Endometrial microvascular endothelial cells (primary cell): Measurements from ENCODE around the gene PLCD4. TPM values are rescaled to one million over a fixed set of nuclear protein-coding genes. Genes with fewer than 3 reads are reported as not detected.

Experiments used
- in situ Hi-C: cut with HindIII; loops from 2 replicates; pipeline ENCODE4 v1.10.0; 2017; ENCODE audit warnings: low sequenced_read_pairs, low pct_unique_long_range_greater_than_20kb; ENCODE audit errors: inconsistent ontology term
- total RNA-seq: library from RNA; depleted of rRNA; stranded (reverse); fragments of >200 nt; gene quantifications from one replicate; pipeline ENCODE4 v1.2.3, GENCODE V29; 2015; ENCODE audit errors: inconsistent ontology term

PLCD4 gene
- total RNA-seq = 2.0 TPM

DNA sequence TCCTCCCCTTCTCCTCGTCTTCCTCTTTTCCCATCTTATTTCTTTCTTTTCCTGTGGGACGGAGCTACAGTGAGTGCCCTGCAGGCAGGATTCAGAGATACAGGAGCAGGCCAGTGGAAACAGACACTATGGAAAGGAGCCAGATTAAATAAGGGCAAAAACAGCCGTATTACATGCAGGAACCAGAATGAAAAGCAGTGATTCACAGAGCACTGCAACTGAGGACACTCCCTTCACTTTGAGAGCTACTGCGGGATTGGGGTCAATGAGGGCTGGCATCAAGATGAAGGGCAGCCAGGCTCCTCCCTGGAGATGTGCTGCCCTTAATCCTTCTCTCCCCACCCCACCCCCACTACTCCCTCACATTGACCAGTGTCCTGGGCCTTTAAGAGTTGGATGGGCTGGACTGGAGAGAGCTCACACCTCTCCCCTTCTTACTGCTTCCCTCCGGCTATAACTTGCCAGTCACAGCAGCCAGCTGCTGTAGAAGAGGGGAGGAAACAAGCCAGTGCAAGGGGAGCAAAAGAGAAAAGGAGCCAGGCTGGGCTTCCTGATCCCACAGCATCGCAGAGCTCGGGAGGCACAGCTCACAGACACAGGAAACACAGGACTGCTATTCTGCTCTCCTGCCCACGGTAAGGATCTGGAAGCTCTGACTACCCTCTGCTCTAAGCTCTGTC, at the start of gene PLCD4:
PLCD4 (plus strand) TSS at position 464 of the 680 bp plus-strand sequence. CDS start 7,841 bp downstream, outside the sequence.
- in situ Hi-C loops = no loop called here

DNA sequence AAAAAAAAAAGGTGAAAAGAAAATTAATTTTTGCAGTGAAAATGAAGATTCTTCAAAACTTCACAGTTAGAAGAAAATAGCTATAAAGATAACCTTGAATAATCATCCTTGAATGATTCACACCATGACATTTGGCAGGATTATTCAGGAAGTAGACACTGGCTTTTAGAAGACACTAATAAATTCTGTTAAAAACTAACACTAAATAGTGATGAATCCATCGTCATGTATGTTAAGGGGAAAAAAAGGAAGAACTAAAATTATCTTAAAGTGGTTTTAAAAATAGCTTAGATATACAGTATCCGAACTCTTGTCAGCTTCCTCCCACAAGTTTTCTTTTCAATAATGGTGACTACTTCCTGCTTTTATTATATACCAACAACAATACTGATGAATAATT, 49.8 kb upstream of the PLCD4 start:
- in situ Hi-C loops = no loop called here

DNA sequence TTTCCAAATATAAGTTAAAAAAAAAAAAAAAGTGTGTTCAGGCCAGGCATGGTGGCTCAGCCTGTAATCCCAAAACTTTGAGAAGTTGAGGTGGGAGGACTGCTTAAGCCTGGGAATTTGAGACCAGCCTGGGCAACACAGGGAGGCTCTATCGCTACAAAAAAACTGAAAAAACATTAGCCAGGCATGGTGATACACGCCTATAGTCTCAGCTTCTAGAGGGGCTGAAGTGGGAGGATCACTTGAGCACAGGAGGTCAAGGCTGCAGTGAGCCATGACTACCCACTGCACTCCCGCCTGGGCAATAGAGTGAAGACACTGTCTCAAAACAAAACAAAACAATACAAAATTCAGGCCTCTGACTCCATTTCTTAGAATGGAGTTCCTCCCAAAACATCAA, 48.7 kb upstream of the PLCD4 start:
- in situ Hi-C loops = no loop called here

DNA sequence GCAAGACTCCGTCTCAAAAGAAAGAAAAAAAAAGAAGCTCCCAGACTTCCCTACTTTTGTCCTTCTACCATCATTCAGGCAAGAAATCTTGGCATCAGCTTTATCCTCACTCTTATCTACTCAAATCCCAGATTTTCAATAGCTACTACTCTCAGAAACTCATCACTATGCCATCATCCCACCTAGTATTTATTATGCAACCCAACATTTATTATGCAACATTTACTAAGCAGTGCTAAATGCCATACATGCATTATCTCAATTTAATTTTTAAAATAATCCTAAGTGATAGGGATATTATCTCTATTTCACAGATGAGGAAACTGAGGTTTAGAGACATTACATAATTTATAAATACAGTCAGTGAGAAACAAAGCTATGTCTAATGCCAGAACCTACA, 43.6 kb upstream of the PLCD4 start:
- in situ Hi-C loops = loop anchor here (10.0 kb wide), 1 partner anchor 269 kb away; the partner anchor contains the start of gene TMBIM1

DNA sequence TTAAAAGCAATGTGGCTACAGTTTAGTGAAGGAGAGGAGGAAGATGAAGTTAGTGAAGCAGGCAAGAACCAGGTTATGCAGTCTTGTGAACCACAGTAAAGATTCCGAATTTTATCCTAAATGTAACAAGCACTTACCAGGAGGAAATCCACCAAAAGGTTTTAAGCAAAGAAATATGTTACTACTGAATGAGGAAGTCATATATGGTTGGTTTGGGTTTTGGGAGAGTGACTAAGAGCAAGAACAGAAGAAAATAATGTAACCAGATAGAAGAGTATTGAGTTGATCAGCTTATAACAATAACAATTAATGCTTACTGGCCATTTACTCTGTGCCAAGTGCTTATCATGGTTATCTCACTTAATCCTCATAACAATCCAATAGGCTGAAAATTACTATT, 41.4 kb upstream of the PLCD4 start:
- in situ Hi-C loops = loop anchor here (10.0 kb wide), 1 partner anchor 271 kb away; the partner anchor contains the start of gene TMBIM1

DNA sequence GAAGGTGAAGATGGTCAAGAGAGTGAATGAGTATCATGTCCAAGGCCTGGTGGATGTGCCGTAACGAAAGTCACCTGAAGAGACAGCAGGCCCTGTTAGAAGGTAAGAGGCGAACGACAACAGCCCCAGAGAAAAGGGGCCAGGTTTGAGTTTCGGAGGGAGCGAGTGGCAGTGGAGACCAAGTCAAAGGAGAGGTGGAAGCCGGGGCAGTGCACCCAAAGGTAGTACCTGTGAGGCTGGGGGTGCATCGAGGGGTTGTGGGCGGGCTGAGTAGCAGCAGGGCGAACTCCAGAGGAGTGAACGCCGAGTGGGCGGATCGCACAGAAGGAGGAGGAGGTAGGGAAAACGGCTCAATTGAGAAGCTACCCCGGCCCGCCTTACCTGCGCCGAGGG, 39.9 kb upstream of the PLCD4 start:
- in situ Hi-C loops = loop anchor here (10.0 kb wide), 1 partner anchor 273 kb away; the partner anchor contains the start of gene TMBIM1

DNA sequence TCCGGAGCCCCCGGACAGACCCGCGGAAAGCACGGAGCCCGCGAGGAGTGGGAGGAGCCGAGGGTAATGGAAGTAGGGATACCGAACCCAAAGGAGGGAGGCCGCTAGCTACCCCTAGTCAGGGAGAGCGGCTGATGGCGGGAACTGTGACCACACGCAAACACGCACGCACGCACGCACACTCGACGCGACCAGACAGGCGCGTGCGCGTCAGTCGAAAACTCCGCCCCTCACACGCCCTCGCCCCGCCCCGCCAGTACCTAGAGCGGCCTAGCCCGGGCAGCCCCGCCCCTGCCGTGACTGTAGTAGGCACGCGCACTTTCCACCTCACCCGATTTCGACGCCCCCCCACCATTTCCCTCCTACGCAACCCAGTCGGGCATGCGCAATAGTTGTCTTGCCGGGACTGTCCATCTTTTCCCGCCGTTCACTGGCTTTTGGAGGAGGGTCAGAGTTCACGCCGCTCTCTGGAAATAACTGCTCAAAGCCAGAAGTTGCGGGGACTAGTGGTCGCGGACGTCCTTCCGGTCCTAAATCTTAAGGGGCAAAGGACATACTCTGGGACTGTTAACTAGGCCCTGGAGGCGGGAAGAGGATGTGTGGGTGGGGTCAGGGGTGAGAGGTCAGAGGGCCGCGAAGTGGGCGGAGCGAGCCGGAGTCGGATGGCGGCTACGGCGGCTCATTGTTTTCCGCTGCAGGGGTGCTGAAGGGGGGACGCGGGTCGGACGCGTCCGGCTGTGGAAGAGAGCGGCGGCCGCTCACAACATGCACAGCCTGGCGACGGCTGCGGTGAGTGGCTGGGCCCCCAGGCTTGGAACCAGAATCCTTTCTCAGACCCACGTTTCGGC, 39.3 kb upstream of the PLCD4 start, which contains the start of the genes CNOT9 and USP37:
CNOT9 (plus strand) TSS at position 650 of the 848 bp plus-strand sequence; CDS start at position 766, 116 bp downstream.
USP37 (minus strand) TSS at position 162 of the 848 bp plus-strand sequence. CDS start 9,698 bp downstream, outside the sequence.
- in situ Hi-C loops = loop anchor here (10.0 kb wide), 1 partner anchor 274 kb away; the partner anchor contains the start of gene TMBIM1

DNA sequence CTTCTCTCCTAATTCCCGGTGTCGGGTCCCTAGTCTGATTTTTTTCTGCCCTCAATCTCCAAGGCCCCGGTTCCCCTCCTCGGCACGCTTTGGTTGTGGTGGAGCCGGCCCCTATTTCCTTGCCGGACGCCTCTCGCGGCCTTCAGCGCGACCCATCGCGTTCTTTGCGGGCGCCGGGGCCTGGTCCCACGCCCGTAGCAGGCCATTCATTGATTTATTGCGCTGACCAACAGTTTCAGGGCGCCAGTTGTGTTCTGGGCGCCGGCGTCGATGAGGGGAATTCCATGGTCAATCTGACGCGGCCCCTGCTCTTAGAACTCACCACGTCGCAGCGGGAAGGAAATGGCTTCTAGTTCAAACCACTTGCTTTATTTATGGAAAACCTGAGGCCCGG, 38.7 kb upstream of the PLCD4 start:
- in situ Hi-C loops = loop anchor here (10.0 kb wide), 1 partner anchor 274 kb away; the partner anchor contains the start of gene TMBIM1

DNA sequence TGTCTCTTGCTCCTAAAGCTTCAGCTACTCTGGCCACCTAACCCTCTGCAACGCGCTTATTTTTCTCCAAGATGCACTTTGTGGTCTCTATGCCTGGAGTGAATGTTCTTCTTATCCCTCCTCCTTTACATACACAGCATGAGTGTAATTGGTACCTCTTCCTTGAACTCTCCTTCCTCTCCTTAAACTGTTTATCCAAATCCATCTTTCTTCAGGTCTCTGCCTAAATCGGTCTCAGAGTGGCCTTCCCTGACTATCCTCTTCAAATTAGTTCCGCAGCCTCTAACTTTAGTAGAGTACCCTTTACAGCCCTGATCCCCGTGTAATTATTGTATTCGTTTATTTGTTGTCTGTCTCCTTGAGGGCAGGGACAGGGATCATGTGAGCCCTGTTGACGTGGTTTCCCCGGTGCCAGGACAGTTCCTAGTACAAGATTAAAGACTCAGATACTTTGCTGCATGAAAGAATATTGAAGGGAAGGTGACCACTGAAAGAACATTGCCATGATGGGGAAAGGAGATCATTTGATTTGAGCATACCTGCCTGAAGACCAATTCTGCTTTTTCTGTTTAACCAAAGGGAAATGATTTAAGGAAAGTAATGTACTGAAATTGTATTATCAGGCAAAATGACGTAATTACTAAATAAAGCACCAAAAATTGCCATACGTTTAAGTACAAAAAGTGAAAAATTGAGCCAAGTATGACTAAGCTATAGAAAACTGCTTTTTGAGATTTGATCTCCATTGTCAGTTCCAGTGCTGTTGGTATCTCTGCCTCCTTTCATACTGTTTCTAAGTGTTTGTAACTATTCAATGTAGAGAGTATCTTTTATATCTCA, 37.8 kb upstream of the PLCD4 start:
- in situ Hi-C loops = loop anchor here (10.0 kb wide), 1 partner anchor 275 kb away; the partner anchor contains the start of gene TMBIM1

DNA sequence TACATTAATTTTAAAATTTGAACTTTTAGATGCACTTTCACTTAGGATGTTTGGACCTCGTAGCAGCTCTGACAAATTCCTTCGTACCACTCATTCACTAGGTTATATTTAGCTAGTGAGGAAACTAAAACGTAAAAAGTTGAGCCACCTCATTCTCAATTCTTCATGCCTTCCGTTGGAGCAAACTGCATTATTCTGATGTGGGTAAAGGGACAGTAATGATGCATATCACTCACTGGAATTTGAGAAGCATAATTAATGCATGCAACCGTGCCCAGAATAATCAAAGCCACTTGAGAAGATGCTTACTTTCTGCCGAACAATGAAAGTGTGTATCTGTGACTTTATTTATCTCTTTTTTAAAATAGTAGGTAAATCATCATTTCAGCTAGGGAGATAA, 36.8 kb upstream of the PLCD4 start:
- in situ Hi-C loops = no loop called here

DNA sequence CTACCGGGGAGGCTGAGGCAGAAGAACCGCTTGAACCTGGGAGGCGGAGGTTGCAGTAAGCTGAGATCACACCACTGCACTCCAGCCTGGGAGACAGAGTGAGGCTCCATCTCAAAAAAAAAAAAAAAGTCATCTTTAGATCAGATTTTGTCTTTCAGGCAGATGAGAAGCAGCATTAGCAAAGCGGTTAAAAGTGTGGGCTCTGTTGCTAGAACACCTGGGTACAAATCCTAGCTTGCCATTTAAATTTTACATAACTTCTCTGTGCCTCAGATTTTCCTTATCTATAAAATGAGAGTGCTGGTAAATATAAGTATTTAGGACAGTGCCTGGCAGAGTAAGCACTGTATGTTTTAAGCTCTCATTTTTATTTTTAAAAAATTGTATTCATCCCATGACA, 30.8 kb upstream of the PLCD4 start:
- in situ Hi-C loops = no loop called here

DNA sequence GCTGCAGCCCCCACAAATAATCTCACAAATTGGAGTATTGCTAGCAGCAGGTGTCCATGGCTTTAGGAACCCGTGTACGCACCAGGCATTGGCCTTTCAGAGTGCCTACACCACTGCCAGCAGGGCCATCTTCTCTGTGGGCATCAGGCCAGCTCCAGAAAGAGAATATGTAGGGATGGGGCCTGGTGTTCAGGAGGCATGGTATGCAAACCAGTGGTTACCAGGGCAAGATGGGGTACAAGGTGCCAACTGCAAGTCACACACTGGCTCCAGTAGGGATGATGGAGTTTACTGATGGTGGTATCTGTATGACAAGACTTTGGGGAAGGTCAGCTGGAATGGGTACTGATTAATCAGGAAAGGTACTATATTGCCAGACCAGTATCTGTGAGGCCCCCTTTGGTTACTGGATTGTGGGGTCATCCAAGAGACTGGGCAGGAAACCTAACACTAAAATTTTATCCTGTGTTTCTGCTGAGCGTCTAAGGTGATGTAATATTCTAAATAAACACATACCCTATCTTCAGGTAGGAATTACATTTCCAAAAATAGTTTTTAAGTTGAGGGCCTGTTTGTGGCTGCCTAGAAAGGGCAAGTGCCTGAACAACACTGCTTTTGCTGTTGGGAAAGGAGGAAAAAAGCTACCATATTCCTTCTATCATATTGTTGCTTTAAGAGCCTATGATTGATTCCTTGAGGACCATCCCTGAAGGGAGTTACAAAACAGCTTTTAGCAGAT, 30.0 kb upstream of the PLCD4 start:
- in situ Hi-C loops = no loop called here

DNA sequence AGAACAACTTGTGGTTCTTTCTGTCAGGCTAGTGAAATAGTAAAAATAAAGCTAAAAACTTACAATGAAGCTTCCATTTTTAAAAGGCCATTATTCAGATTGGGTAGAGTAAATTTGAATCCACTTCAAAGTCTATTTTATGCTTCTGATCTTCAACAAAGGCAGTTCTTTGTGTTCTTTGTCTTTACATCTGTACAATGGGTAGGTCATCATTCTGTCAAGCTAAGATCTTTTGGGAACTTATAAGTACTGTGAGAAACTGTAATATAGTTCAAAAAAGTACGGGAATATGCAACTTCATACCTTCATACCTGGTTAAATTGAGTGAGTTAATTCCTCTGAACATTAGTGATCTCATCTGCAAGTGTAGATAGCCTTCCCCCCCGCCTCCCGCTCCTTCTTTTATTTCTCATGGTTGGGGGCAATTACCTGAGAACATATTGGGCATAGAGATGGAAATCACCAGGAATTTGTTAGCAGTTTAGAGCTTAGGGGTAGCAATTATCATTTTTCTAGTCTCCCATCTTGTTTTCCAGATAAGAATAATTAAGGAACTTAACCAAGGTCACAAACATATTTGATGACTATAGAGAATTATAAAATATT, 29.3 kb upstream of the PLCD4 start:
- in situ Hi-C loops = no loop called here

DNA sequence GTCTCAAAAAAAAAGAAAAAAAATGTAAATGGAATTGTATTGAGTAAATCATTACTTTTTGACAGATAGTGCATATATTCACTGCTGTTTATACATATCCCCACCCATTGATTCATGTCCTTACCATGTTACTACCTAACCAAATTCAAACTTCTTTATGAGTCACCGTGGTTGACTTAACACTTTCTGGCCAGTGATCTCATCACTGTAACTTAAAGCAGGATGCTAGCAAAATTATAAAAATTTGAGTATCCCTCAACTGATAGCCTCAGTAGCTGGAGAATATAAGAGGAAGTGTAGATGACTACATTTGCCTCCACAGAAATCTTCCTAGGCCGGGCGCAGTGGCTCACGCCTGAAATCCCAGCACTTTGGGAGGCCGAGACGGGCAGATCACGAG, 25.6 kb upstream of the PLCD4 start:
- in situ Hi-C loops = no loop called here

DNA sequence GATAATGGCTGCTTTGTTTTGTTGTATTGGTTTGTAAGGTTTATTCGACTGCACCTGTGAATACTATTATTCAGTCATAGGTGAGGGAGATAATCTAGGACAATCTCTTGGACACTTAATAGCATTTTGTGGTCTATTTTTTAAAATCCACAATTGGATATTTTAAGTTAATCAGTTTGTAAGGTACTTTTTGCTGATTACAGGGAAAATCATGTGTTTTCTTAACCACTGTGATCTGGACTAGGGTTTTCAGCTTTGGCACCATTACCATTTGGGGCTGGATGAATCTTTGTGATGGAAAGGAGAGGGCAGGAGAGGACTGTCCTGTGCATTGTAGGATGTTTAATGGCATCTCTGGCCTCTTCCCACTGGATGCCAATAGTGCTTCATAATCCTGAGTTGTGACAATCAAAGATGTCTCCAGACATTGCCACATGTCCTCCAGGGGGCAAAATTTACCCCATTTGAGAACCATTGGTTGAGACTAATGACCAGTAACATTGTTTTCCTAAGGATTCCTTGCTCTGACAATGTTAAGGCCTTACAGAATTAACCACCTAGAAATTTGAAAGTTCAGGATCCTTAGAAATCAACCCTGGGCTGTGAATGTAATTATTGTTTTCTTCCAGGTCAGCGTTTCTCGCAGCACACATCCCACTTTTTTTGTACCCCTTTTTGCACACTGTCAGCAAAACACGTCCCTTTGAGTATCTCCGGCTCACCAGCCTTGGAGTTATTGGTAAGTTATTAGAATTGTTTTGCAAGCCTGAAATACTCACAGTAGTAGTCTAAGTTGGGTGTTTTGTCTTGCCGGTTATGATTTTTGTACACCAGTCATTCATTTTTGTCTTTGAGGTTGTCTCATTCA, 23.5 kb upstream of the PLCD4 start:
- in situ Hi-C loops = no loop called here

DNA sequence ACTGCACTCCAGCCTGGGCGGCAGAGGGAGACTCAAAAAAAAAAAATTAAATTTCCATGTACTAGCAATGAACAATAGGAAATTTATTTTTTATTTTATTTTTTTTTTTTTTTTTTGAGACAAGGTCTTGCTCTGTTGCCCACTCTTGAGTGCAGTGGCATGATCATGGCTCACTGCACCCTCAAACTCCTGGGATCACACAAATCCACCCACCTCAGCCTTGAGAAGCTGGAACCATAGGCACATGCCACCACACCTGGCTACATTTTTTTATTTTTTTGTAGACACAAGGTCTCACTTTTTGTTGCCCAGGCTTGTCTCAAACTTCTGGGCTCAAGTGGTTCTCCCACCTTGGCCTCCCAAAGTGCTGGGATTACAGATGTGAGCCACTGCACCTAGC, 22.2 kb upstream of the PLCD4 start:
- in situ Hi-C loops = no loop called here

DNA sequence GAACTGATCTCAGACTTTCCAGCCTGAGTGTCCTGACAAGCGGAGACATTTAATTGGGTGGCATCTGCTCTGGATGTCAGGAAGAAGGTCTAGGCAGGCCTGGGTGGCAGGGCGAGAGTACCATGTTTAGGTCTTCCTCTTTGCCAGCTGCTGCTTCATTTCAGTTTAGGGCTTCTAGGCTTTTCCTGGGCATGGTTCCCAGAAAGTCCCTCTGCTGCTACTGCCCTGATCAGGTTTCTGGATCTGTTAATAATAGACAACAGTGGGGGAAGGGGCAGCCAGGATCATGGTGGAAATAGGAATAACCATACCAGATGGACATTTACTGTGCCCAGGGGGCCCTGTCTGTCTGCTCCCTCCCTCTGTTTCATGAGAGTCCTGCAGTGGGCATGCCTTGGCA, 2.3 kb upstream of the PLCD4 start:
- in situ Hi-C loops = no loop called here
